Ascending aorta (tissue), 2 donors: ENCODE data around the gene CCDC138. TPM values are rescaled to one million over a fixed set of nuclear protein-coding genes. Genes with fewer than 3 reads are reported as not detected.

ENCODE experiments used
- DNase-seq, 2 donors: peaks; one replicate each; pipeline ENCODE4 v3.0.0-alpha.2; 2019; ENCODE audit warnings: low spot score in 2 of 2
- H3K27ac ChIP-seq, 2 donors: fragments of 200-600 bp; sonication (generic); one replicate each; pipeline ENCODE4 v1.5.1; 2016 to 2017; ENCODE audit warnings: mild to moderate bottlenecking in 1 of 2
- H3K27me3 ChIP-seq: fragments of 200-600 bp; sonication (generic); one replicate; pipeline ENCODE4 v1.5.1; 2017
- H3K36me3 ChIP-seq, 2 donors: fragments of 200-600 bp; sonication (generic); one replicate each; pipeline ENCODE4 v1.5.1; 2016
- H3K4me1 ChIP-seq, 2 donors: fragments of 200-600 bp; sonication (generic); one replicate each; pipeline ENCODE4 v1.5.1; 2016 to 2017; ENCODE audit warnings: mild to moderate bottlenecking in 1 of 2
- H3K4me3 ChIP-seq, 2 donors: fragments of 200-600 bp; sonication (generic); one replicate each; pipeline ENCODE4 v1.5.1; 2016 to 2017; ENCODE audit warnings: mild to moderate bottlenecking in 1 of 2
- H3K9me3 ChIP-seq, 2 donors: fragments of 200-600 bp; sonication (generic); one replicate each; pipeline ENCODE4 v1.5.1; 2016
- intact Hi-C: fragments of 100-400 bp; cut with DNase I; formaldehyde crosslinking; loops from one replicate; pipeline ENCODE4 v1.15.1; 2023
- total RNA-seq: library from RNA; depleted of rRNA; stranded (reverse); fragments of >200 nt; gene quantifications from one replicate; pipeline ENCODE4 v1.1.0, GENCODE V29; 2016
- TF ChIP-seq, protein P1 (sequence below), 3 experiments: fragments of 200-600 bp in 2 of 3; fragments of 450-650 bp in 1 of 3; sonication (generic) in 2 of 3; IDR thresholded peaks; one replicate each; pipeline ENCODE4 v1.5.1; 2016 to 2019; ENCODE audit warnings: antibody characterized with exemption in 3 of 3, mild to moderate bottlenecking in 1 of 3, moderate library complexity in 1 of 3

The CCDC138 gene
- total RNA-seq, 1 donor from 2014 or later, result 0.75 TPM

DNA sequence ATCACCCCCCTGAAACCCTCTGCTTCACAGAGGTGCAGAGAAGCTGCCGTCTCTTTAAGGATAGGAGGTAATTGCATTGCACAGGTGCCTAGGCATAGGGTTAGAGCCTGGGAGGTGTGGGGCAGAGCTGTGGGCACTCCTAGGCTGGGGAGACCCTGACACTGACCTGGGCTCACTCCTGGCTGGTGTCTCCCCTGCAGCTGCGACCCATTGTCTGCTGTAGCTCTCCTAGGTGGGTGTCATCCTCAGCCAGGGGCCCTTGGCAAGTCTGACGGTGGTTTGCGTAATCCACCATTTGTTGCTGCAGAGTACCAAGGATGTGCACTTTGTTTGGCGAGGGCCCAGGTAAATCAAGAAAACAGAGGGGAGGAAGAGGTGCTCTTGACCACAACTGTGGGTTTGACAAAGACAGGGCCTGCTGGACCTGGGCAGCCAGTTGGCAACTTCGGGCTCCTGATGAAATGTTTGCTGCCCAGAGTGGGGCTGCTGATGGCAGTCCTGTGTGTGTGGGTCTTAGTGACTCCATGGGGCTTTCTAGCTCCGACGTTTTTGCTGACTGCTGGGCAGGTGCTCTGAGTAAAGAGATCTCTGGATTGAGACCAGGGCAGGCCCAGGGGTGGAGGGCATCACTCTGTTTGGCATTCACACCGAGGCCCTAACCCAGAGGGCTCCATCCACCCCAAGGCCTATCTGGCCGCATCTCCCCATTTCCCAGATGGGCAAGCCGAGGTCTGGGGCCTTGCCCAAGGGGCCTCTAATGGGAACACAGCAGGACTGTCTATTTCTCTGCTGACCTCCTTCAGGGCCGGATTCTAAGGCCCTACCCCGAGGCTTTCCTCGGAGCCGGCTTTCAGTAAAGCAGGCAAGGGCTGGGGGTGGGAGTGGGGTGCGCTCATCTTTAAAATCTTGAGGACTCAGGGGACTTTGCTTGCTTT is 134.8 kb downstream of the CCDC138 start:
- Histone ChIP-seq H3K9me3 (no peaks in the 10 kb centered on the region), H3K4me3 (no peak overlapping the region), H3K4me1 (no peaks in the 10 kb centered on the region), H3K27me3 (no peaks in the 10 kb centered on the region), H3K27ac (no peak overlapping the region), H3K36me3 (no peaks in the 10 kb centered on the region)
- TF ChIP-seq, protein P1, sequence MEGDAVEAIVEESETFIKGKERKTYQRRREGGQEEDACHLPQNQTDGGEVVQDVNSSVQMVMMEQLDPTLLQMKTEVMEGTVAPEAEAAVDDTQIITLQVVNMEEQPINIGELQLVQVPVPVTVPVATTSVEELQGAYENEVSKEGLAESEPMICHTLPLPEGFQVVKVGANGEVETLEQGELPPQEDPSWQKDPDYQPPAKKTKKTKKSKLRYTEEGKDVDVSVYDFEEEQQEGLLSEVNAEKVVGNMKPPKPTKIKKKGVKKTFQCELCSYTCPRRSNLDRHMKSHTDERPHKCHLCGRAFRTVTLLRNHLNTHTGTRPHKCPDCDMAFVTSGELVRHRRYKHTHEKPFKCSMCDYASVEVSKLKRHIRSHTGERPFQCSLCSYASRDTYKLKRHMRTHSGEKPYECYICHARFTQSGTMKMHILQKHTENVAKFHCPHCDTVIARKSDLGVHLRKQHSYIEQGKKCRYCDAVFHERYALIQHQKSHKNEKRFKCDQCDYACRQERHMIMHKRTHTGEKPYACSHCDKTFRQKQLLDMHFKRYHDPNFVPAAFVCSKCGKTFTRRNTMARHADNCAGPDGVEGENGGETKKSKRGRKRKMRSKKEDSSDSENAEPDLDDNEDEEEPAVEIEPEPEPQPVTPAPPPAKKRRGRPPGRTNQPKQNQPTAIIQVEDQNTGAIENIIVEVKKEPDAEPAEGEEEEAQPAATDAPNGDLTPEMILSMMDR (IDR thresholded peaks at IDR 0.05), result no peak
- no peak for DNase-seq
- intact Hi-C loops, result no loop called here

DNA sequence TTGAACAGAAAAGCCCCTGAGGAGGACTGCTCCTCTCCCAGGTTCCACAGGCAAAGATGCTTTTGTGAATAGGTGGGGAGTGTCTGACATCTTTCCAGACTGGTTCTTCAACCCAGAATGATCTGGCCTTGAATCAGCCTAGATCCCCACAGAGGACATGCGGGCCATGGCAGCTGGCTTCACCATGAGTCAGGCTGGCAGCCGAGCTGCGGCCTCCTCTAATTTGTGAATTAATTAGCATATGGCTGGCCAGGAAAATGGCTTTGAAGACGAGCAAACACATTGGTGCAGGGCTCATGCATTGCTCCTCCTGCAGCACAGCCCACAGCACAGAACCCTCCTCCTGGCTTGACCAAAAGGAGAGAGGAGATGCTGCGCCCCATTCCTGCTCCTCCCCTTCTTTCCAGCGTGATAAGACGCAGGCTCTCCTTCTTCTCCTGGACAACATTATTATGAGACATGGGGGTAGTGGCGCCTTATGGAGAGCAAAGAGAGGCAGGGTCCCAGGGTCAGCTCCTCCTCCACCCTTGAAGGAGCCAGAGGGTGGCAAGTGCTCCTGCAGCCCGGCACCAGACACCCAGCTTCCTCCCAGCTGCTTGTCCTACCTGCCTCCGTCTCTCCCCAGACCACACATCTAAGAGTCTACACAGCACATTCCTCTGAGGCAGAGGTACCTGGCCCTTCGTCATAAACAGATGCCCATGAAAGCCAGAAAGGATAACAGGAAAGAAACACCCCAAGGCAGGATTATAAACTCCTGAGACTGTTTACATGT is 135.8 kb downstream of the CCDC138 start:
- no peaks in the 10 kb centered on the region for H3K27me3 ChIP-seq
- no peaks in the 10 kb centered on the region for H3K4me1 ChIP-seq
- intact Hi-C loops, result no loop called here
- no peak overlapping the region for H3K27ac ChIP-seq
- TF ChIP-seq, protein P1 (IDR thresholded peaks at IDR 0.05), result no peak
- H3K4me3 ChIP-seq, result no peak overlapping the region
- no peak for DNase-seq
- H3K36me3 ChIP-seq, result no peaks in the 10 kb centered on the region
- H3K9me3 ChIP-seq, result no peaks in the 10 kb centered on the region

DNA sequence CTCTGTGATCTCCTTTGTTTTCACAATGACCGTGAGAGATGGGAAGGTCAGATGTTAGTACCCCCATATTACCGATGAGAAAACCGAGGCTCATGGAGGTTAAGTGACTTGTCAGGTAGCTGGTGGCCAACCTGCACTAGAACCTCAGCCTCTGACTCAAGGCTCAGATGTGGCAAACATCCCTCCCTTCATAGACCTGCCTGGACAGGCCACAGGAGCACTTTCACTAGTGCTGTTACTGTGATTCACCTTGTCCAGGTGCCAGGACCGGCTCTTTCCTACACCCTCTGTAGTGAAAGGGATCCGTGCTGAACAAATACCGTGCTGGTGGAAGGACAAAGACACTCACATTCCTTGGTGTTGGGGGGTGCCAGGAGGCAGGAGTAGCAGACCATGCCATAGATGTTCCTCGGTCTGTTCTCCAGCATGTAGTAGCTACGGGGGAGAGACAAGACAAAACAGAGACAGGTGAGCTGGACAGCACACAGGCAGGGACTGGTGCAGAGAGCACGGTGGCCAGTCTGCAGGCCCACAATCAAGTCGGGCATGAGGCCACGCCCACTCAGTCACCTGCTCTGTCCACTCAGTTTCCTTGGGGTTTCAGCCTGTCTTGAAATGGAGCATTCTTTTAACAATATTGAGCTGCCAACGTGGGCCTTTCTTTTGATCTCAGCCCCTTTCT is 136.6 kb downstream of the CCDC138 start:
- no peak overlapping the region for H3K4me3 ChIP-seq
- no peaks in the 10 kb centered on the region for H3K27me3 ChIP-seq
- TF ChIP-seq, protein P1 (IDR thresholded peaks at IDR 0.05), result no peak
- no peak for DNase-seq
- H3K27ac ChIP-seq, result no peak overlapping the region
- no peaks in the 10 kb centered on the region for H3K36me3 ChIP-seq
- no peaks in the 10 kb centered on the region for H3K4me1 ChIP-seq
- intact Hi-C loops, result no loop called here
- no peaks in the 10 kb centered on the region for H3K9me3 ChIP-seq

DNA sequence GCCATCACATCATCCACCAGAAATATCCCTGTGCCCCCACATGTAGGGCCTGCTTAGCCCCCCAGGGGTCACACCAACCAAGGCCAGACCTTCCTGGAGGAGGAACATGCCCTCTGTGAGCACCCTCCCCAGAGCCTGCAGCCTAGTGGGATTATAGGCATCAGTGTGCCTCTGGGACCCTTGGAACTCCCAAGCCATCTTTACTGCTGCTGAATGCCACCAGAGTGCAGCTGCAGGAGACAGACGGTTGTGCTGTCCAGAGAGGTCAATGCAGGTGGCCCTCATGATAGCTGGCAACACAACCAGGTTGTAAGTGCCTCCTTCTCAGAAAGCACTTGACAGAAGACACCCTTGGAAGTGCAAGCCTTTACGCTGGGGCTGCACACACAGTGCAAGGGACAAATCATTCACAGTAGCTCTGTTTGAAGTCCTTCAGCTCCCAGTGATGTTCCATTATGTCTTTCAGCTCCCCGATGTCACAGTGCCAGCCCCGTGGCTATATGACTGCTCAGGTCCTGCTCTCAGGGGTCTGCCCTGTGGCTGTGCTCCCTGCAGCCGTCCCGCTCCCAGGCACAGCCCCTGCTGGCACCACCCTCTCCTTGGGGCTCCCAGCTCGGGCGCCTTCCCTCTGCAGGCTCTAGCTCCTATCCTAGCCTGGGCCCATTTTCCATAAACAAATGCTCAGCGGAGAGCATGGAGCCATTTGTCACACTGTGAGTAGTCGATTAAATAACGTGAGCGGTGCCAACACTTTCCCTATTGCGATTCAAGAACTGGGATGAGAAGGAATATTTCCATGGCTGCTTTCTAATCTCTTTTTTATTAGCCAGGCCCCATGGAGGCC is 137.4 kb downstream of the CCDC138 start:
- H3K36me3 ChIP-seq, result no peaks in the 10 kb centered on the region
- no peak overlapping the region for H3K27ac ChIP-seq
- H3K4me1 ChIP-seq, result no peaks in the 10 kb centered on the region
- no peaks in the 10 kb centered on the region for H3K27me3 ChIP-seq
- H3K9me3 ChIP-seq, result no peaks in the 10 kb centered on the region
- intact Hi-C loops, result no loop called here
- TF ChIP-seq, protein P1 (IDR thresholded peaks at IDR 0.05), result no peak
- H3K4me3 ChIP-seq, result no peak overlapping the region
- no peak for DNase-seq
